Right atrium auricular region (tissue), 2 donors: ENCODE measurements around the gene USP4. TPM values are rescaled to one million over a fixed set of nuclear protein-coding genes. Genes with fewer than 3 reads are reported as not detected.

Experiments used
- DNase-seq: peaks from one replicate; pipeline ENCODE4 v3.0.0-alpha.2; 2019; ENCODE audit warnings: low spot score
- H3K27ac ChIP-seq, 2 donors: fragments of 200-600 bp; sonication (generic); 1 replicate in 1 of 2; 2 replicates in 1 of 2; pipeline ENCODE4 v1.5.1; 2016 to 2019
- H3K27me3 ChIP-seq, 2 donors: fragments of 200-600 bp; sonication (generic); one replicate each; pipeline versions ENCODE4 v1.5.1 to v1.6.0; 2017 to 2019
- H3K36me3 ChIP-seq: fragments of 200-600 bp; sonication (generic); one replicate; pipeline ENCODE4 v1.5.1; 2016
- H3K4me1 ChIP-seq, 2 donors: fragments of 200-600 bp; sonication (generic); one replicate each; pipeline versions ENCODE4 v1.5.1 to v1.6.0; 2017 to 2019
- H3K4me3 ChIP-seq, 2 donors: fragments of 200-600 bp; sonication (generic); 1 replicate in 1 of 2; 2 replicates in 1 of 2; pipeline ENCODE4 v1.5.1; 2017 to 2019; ENCODE audit warnings: mild to moderate bottlenecking in 1 of 2, moderate library complexity in 1 of 2
- H3K9me3 ChIP-seq, 2 donors: fragments of 200-600 bp; sonication (generic); one replicate each; pipeline ENCODE4 v1.5.1; 2019
- CTCF ChIP-seq, 2 donors: fragments of 200-600 bp; sonication (generic); IDR thresholded peaks; one replicate each; pipeline ENCODE4 v1.5.1; 2019; ENCODE audit warnings: antibody characterized with exemption in 2 of 2
- total RNA-seq, 2 donors: library from RNA; depleted of rRNA; stranded (reverse); fragments of >200 nt; gene quantifications; one replicate each; pipeline ENCODE4 v1.1.0, GENCODE V29; 2016

USP4 gene
- total RNA-seq, 2 donors from 2014 or later, result 9.8 to 13.5 TPM

DNA sequence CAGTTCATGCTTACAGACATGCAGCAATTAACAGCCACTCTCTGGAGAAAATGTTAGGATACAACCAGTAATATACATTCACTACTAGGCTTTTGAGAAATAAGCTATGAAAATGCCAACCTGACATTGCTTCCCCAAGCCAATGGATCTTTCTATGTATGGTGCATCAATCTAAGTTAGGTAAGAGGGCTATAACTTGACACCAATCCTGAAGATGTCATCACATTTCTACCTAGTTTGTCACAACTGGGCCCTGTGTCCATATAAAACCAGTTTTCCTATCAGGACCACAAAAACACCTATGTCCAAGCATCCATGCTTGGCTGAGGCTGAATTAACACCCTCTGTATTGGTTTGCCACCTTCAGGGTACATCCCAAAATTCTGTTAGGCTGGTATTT, 32.1 kb upstream of the USP4 start:
- Histone ChIP-seq H3K36me3 (peaks cover 83% of the 10 kb centered on the region), H3K27ac (no peak overlapping the region)

GRCh38 chr3:49370585-49371290, 30.9 kb upstream of the USP4 start:
- Histone ChIP-seq H3K4me1 (no peaks in the 10 kb centered on the region), H3K36me3 (peaks cover 95% of the 10 kb centered on the region), H3K27me3 (no peaks in the 10 kb centered on the region), H3K27ac (no peak overlapping the region), H3K4me3 (no peak overlapping the region), H3K9me3 (no peaks in the 10 kb centered on the region)
- no peak for DNase-seq
- no peak for TF ChIP-seq CTCF (IDR thresholded peaks at IDR 0.05)

More for the DNA sequence above, 32.1 kb upstream of the USP4 start:
- Histone ChIP-seq H3K4me3 (no peak overlapping the region), H3K9me3 (no peaks in the 10 kb centered on the region), H3K27me3 (no peaks in the 10 kb centered on the region), H3K4me1 (no peaks in the 10 kb centered on the region)
- no peak for DNase-seq
- TF ChIP-seq CTCF (IDR thresholded peaks at IDR 0.05), result no peak

- Histone ChIP-seq H3K9me3 (no peaks in the 10 kb centered on the region), H3K36me3 (peaks cover 85% of the 10 kb centered on the region), H3K27ac (no peak overlapping the region), H3K4me1 (peaks cover 0 to 13% of the 10 kb centered on the region in 2 donors), H3K27me3 (no peaks in the 10 kb centered on the region), H3K4me3 (no peak overlapping the region)
- TF ChIP-seq CTCF (IDR thresholded peaks at IDR 0.05), result no peak
- no peak for DNase-seq
These were observed 22.7 kb upstream of the USP4 start for GRCh38 chr3:49362561-49362960.

DNA sequence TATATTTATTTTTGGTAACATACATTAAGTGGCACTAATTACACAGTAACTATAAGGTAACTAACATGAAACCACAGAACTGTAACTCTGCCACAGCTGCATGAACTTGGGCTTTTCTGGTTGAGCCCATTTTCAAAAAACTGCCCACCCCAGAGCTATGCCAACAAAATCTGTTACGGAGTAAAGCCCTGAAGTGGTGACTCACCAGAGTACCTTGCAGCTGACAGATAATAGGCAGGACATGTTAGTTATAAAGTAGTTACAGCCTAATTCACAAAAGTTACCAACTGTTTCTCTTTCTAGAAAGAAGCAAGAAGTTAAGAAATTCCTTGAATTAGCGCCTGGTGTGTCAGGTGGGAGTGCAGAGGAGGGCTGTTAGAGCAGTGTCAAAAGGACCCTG, 19.8 kb upstream of the USP4 start:
- Histone ChIP-seq H3K27me3 (no peaks in the 10 kb centered on the region), H3K4me3 (no peak overlapping the region), H3K9me3 (no peaks in the 10 kb centered on the region), H3K27ac (peak overlapping the region in 1 of 2 donors; percentile 87), H3K4me1 (peaks cover 0 to 23% of the 10 kb centered on the region in 2 donors), H3K36me3 (peaks cover 64% of the 10 kb centered on the region)
- DNase-seq, result no peak
- no peak for TF ChIP-seq CTCF (IDR thresholded peaks at IDR 0.05)

DNA sequence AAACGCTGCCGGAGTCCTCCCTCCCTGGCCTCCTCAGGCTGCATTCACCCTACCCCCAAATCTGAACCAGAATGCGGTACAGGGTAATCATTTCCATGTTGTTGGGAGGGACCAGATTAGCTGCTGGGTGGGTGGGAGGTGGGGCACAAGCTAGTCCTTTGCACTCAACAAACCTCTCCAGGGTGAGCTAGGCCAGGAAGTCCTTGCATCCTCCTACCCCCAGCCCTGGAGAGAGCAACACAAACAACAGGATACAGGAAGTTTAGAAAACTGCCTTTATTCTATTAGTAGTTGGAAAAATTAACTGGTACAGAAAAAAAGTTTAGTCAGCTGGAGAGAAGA, 19.0 kb upstream of the USP4 start:
- TF ChIP-seq CTCF (IDR thresholded peaks at IDR 0.05), result no peak
- H3K36me3 ChIP-seq, result peaks cover 57% of the 10 kb centered on the region

More for the DNA sequence above, 19.0 kb upstream of the USP4 start:
- Histone ChIP-seq H3K9me3 (no peaks in the 10 kb centered on the region), H3K4me1 (peaks cover 0 to 23% of the 10 kb centered on the region in 2 donors), H3K27ac (peak overlapping the region; percentile 87 to 90), H3K4me3 (peak overlapping the region; percentile 74 to 91), H3K27me3 (no peaks in the 10 kb centered on the region)
- DNase-seq, result no peak
